Measurements from ENCODE around the gene P3H3.
"Not testable (repeated sequence)": the region's sequence is repeated elsewhere in the genome, so short reads cannot be mapped to it uniquely, and the experiment has no call there.

The P3H3 gene

DNA sequence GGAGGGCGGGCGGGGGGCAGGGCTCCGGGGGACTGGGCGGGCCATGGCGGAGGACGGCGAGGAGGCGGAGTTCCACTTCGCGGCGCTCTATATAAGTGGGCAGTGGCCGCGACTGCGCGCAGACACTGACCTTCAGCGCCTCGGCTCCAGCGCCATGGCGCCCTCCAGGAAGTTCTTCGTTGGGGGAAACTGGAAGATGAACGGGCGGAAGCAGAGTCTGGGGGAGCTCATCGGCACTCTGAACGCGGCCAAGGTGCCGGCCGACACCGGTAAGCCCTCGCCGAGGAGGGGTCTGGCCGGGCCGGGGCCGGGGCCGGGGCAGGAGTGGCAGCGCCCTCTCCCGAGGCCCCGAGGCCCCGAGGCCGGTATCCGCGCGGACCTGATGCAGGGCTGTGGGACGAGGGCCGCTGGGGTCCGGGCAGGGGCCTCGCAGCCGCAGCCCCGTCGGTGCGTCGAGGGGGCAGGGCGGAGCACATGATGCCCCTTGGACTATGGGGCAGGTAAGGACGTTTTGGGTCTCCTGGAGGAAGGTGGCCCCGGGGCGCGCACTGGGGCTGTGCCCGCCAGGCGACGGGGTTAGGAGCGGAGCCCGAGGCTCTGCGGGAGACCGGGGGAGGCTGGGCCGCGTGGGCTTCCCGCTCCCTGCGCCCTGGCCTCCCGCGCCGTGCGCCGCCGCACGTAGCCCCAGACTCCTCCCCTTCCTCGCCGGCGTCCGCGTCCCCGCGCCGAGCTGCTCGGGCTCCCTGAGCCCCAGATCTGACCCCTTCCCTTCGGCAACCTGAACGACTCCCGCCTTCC lies 39.4 kb downstream of the P3H3 start, which contains the start of gene TPI1:
TSS of gene TPI1 (plus strand) at position 119 of the 798 bp plus-strand sequence. CDS start at position 155, 36 bp downstream.
- H3K4me3 ChIP-seq (ENCODE audit: low read length) = peak within 1 kb of the TSS; percentile 77
- TF ChIP-seq ZNF274 (IDR thresholded peaks at IDR 0.05; ENCODE audit: low read depth, low read length) = no peak

GRCh38 chr12:6868211-6869048 lies 40.2 kb downstream of the P3H3 start:
- no peak for TF ChIP-seq ZNF274 (IDR thresholded peaks at IDR 0.05; ENCODE audit: low read depth, low read length)
- H3K4me3 ChIP-seq (ENCODE audit: low read length) = peak overlapping the region; percentile 77

GRCh38 chr12:6869049-6870021 lies 41.1 kb downstream of the P3H3 start:
- no peak for TF ChIP-seq ZNF274 (IDR thresholded peaks at IDR 0.05; ENCODE audit: low read depth, low read length)

DNA sequence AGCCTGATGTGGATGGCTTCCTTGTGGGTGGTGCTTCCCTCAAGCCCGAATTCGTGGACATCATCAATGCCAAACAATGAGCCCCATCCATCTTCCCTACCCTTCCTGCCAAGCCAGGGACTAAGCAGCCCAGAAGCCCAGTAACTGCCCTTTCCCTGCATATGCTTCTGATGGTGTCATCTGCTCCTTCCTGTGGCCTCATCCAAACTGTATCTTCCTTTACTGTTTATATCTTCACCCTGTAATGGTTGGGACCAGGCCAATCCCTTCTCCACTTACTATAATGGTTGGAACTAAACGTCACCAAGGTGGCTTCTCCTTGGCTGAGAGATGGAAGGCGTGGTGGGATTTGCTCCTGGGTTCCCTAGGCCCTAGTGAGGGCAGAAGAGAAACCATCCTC lies 42.1 kb downstream of the P3H3 start:
- H3K4me3 ChIP-seq (ENCODE audit: low read length) = not testable (repeated sequence)

More at GRCh38 chr12:6869049-6870021, 41.1 kb downstream of the P3H3 start:
- peak overlapping the region; percentile 77 for H3K4me3 ChIP-seq (ENCODE audit: low read length)

GRCh38 chr12:6871052-6871957 lies 43.1 kb downstream of the P3H3 start:
- TF ChIP-seq ZNF274 (IDR thresholded peaks at IDR 0.05; ENCODE audit: low read depth, low read length) = no peak
- peak overlapping the region; percentile 64; the same call in 1 of the 2 replicates for H3K4me3 ChIP-seq (ENCODE audit: low read length)

DNA sequence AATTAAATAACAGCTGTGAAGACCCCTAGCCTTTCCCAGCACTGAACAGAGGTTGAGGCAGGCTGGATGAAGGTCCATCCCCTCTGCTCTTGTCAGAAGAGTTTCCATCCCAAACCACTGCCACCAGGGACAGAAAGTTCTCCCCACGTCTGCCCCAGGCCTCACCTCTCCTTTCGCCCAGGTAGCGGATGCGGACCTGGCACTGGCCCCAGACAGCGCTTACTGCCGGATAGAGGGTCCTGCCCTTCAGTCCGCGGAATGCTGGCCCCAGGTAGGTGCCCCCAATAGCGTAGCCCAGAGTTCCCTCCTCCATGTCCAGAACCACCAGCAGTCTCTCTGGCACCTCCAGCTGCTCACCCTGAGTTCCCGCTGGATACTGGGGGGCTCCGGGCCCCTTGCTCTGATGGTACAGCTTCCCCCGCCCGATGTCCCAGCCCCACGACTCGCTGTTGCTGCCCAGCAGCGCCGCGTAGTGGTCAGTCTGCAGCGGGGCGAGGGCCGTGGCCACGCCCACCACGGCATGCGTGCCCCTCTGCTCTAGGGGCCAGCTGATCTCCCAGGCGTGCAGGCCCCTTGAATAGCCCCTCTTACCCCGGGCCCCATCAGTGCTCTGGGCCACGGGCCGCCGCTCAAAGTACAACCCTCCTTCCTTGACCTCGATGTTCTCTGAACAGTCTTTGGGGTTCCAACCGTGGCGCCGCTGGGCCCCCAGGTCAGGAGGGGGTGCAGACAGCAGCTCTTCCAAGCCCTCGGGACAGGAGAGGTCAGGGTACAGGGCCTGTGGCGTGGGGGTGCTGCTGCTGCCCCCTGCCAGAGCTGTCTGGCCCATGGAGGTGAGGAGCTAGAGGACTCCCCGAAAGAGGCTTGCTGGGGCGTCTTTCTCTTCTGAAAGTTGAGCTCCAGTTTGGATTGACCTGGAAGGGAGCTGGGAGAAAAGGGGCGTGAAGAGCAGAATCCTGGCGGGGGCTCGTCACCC lies 44.2 kb downstream of the P3H3 start:
- TF ChIP-seq ZNF274 (IDR thresholded peaks at IDR 0.05; ENCODE audit: low read depth, low read length) = no peak
- H3K4me3 ChIP-seq (ENCODE audit: low read length) = peak overlapping the region; percentile 64

GRCh38 chr12:6873094-6874014 lies 45.1 kb downstream of the P3H3 start, which contains the start of gene SPSB2:
Gene SPSB2 (minus strand): TSS chr12:6873303. CDS start chr12:6872901, 402 bp downstream.
- peak within 1 kb of the TSS; percentile 69 for H3K4me3 ChIP-seq (ENCODE audit: low read length)
- no peak for TF ChIP-seq ZNF274 (IDR thresholded peaks at IDR 0.05; ENCODE audit: low read depth, low read length)

- peak overlapping the region; percentile 69; the same call in 1 of the 2 replicates for H3K4me3 ChIP-seq (ENCODE audit: low read length)
Measured at GRCh38 chr12:6874015-6874368, 45.8 kb downstream of the P3H3 start.

DNA sequence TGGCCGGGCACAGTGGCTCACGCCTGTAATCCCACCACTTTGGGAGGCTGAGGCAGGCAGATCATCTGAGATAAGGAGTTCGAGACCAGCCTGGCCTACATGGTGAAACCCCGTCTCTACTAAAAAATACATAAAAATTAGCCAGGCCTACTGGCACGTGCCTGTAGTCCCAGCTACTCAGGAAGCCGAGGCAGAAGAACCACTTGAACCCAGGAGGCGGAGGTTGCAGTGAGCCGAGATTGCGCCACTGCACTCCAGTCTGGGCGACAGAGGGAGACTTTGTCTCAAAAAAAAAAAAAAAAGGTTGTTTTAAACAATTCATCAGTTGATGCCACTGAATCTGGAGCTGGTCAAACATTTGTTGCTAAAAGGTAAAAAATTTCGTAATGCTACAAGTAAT lies 51.6 kb downstream of the P3H3 start:
- H3K4me3 ChIP-seq (ENCODE audit: low read length) = not testable (repeated sequence)

- TF ChIP-seq ZNF274 (IDR thresholded peaks at IDR 0.05; ENCODE audit: low read depth, low read length) = no peak
- H3K4me3 ChIP-seq (ENCODE audit: low read length) = no peak overlapping the region
Measured at GRCh38 chr12:6883252-6883651, 55.0 kb downstream of the P3H3 start.

- TF ChIP-seq ZNF274 (IDR thresholded peaks at IDR 0.05; ENCODE audit: low read depth, low read length) = no peak
- no peak overlapping the region for H3K4me3 ChIP-seq (ENCODE audit: low read length)
Measured at GRCh38 chr12:6883683-6884082, 55.5 kb downstream of the P3H3 start.

Measured in GM08714 (cell line).